ENCODE data around the gene RPL32.

DNA sequence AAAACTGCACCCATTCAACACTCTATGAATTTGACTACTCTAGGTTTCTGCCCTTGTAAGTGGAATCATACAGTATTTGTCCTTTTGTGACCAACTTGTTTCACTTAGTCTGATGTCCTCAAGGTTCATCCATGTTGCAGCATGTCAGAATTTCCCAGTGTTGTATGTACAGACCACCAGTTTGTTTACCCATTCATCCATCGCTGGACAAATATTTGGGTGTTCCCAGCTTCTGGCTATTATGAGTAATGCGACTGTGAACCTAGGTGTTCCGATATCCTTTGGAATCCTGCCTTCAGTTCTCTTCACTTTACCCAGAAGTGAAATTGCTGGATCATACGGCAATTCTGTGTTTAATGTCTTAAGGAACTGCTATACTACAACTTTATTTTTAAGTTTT, 12.6 kb downstream of the RPL32 start:
- TF ChIP-seq, protein P1, sequence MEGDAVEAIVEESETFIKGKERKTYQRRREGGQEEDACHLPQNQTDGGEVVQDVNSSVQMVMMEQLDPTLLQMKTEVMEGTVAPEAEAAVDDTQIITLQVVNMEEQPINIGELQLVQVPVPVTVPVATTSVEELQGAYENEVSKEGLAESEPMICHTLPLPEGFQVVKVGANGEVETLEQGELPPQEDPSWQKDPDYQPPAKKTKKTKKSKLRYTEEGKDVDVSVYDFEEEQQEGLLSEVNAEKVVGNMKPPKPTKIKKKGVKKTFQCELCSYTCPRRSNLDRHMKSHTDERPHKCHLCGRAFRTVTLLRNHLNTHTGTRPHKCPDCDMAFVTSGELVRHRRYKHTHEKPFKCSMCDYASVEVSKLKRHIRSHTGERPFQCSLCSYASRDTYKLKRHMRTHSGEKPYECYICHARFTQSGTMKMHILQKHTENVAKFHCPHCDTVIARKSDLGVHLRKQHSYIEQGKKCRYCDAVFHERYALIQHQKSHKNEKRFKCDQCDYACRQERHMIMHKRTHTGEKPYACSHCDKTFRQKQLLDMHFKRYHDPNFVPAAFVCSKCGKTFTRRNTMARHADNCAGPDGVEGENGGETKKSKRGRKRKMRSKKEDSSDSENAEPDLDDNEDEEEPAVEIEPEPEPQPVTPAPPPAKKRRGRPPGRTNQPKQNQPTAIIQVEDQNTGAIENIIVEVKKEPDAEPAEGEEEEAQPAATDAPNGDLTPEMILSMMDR (IDR thresholded peaks at IDR 0.05 in 2 of 3, conservative IDR thresholded peaks at IDR 0.05 in 1 of 3; ENCODE audit: insufficient read depth in 2 of 3, low read depth in 1 of 3, low read length in 3 of 3): no peak
- no peak for TF ChIP-seq MYC (IDR thresholded peaks at IDR 0.05; ENCODE audit: low read depth, low read length)
- no peak for TF ChIP-seq MYC (CRISPR knock-in tag; IDR thresholded peaks at IDR 0.05; ENCODE audit: borderline replicate concordance, low read depth)
- no peak for TF ChIP-seq ZNF274 (IDR thresholded peaks at IDR 0.05; ENCODE audit: borderline replicate concordance, low read depth, low read length)
- TF ChIP-seq MYBL2 (IDR thresholded peaks at IDR 0.05; ENCODE audit: low read depth): no peak
- no peak for TF ChIP-seq MYBL2 (CRISPR knock-in tag; IDR thresholded peaks at IDR 0.05; ENCODE audit: borderline replicate concordance)
- TF ChIP-seq POLR2B (IDR thresholded peaks at IDR 0.05; ENCODE audit: low read depth, partially characterized antibody): no peak
- TF ChIP-seq, protein P2, sequence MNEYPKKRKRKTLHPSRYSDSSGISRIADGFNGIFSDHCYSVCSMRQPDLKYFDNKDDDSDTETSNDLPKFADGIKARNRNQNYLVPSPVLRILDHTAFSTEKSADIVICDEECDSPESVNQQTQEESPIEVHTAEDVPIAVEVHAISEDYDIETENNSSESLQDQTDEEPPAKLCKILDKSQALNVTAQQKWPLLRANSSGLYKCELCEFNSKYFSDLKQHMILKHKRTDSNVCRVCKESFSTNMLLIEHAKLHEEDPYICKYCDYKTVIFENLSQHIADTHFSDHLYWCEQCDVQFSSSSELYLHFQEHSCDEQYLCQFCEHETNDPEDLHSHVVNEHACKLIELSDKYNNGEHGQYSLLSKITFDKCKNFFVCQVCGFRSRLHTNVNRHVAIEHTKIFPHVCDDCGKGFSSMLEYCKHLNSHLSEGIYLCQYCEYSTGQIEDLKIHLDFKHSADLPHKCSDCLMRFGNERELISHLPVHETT (CRISPR knock-in tag; conservative IDR thresholded peaks at IDR 0.05 in 1 of 2, IDR thresholded peaks at IDR 0.05 in 1 of 2): no peak
